ENCODE results near the gene CDC23. TPM values are rescaled to one million over a fixed set of nuclear protein-coding genes. Genes with fewer than 3 reads are reported as not detected.

CDC23 gene
- total and polyA plus RNA-seq, 2 of the 8 experiments (the other 6 are each of a cell fraction or from before 2014, with no cell fraction given) = 32.6 to 45.7 TPM

DNA sequence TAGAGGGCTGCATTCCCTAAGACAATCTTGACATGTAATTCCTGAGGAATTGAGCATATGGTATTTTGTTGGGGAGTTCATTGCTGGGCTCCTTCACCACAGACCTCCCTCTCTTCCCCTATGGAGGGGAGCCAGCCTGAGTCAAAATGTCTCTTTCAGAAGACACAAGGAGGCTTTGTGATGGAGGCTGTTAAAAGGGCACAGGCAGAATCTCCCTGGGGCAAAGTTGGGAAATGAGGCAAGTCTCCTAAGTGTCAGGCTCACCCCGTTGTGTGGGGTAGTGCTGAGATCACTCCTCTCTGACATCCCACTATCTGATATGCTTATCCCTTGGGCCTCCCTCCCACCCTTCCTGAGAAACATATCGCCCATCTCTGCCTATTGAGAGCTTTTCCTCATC is 30.7 kb upstream of the CDC23 start:
- CTCF ChIA-PET (ENCODE audit: partially characterized antibody) = interaction anchor here (0.7 to 2.9 kb wide), 7 partner anchors 14 to 108 kb away, joined by 3 to 9 read pairs (median 4); partner anchors contain the start of gene KDM3B

More for the DNA sequence above, 30.7 kb upstream of the CDC23 start:
- Histone ChIP-seq H3K79me2 (ENCODE audit: control insufficient read depth in 1 of 2, insufficient read depth in 2 of 2, low read length in 2 of 2) (no peaks in the 10 kb centered on the region), H3K79me1 (ENCODE audit: low read depth, low read length) (no peaks in the 10 kb centered on the region), H2AFZ (ENCODE audit: low read length) (no peak overlapping the region), H2BK15ac (ENCODE audit: low read length) (no peak overlapping the region), H3K9ac (replicated peaks in 1 of 4; ENCODE audit: extremely low read depth in 1 of 4, low read depth in 3 of 4, low read length in 3 of 4) (no peak overlapping the region), H2BK12ac (ENCODE audit: low read depth, low read length) (no peak overlapping the region), H3K4me2 (ENCODE audit: insufficient read depth in 1 of 2, low read depth in 2 of 2, low read length in 2 of 2) (no peak overlapping the region), H3K18ac (ENCODE audit: extremely low read depth, low read length) (no peak overlapping the region), H3K23me2 (ENCODE audit: low read depth, low read length) (peaks cover 5% of the 10 kb centered on the region), H4K5ac (ENCODE audit: insufficient read length, low read depth, low read length) (no peak overlapping the region), H3K4ac (replicated peaks; ENCODE audit: insufficient read length, low read depth, low read length) (no peak overlapping the region), H3K4me3 (ENCODE audit: extremely low read depth in 1 of 4, insufficient read depth in 2 of 4, low read depth in 3 of 4, low read length in 4 of 4) (no peak overlapping the region), H4K91ac (replicated peaks; ENCODE audit: insufficient read length, low read length) (no peak overlapping the region), H3K23ac (ENCODE audit: insufficient read length) (no peak overlapping the region), H2BK5ac (ENCODE audit: low read depth, low read length) (no peak overlapping the region), H3K27me3 (replicated peaks in 1 of 4; ENCODE audit: control insufficient read depth in 3 of 4, extremely low read depth in 1 of 4, insufficient read depth in 3 of 4, low read length in 3 of 4) (peaks cover 9 to 26% (median 23%) of the 10 kb centered on the region in 4 experiments), H3K56ac (replicated peaks; ENCODE audit: insufficient read length, low read depth, low read length) (no peak overlapping the region), H3K4me1 (replicated peaks in 1 of 4; ENCODE audit: control insufficient read depth in 3 of 4, insufficient read depth in 4 of 4, low read length in 3 of 4) (peaks cover 0 to 6% (median 4%) of the 10 kb centered on the region in 4 experiments; a peak in 5 of 7 replicates), H2BK120ac (replicated peaks; ENCODE audit: low read depth, low read length) (no peak overlapping the region), H2BK20ac (ENCODE audit: low read length) (no peak overlapping the region), H4K8ac (ENCODE audit: extremely low read depth, insufficient read depth, low read length) (no peak overlapping the region), H3K36me3 (ENCODE audit: control insufficient read depth in 2 of 4, insufficient read depth in 4 of 4, low read length in 3 of 4) (no peaks in the 10 kb centered on the region), H3K9me3 (ENCODE audit: insufficient read depth in 2 of 2, low read depth in 1 of 2, low read length in 1 of 2) (no peaks in the 10 kb centered on the region), H2AK5ac (ENCODE audit: low read depth, low read length) (no peak overlapping the region), H4K20me1 (replicated peaks in 1 of 2; ENCODE audit: control insufficient read depth in 1 of 2, insufficient read depth in 2 of 2, low read length in 2 of 2) (no peaks in the 10 kb centered on the region), H3K27ac (ENCODE audit: low read depth, low read length) (no peak overlapping the region), H3K14ac (ENCODE audit: insufficient read length) (no peak overlapping the region)
- no peak for FAIRE-seq
- TF ChIP-seq ASH2L (IDR thresholded peaks at IDR 0.05; ENCODE audit: low read length) = no peak
- TF ChIP-seq CBX8 (IDR thresholded peaks at IDR 0.05; ENCODE audit: borderline replicate concordance, low read depth, low read length) = no peak
- no peak for TF ChIP-seq POU5F1 (IDR thresholded peaks at IDR 0.05; ENCODE audit: low read depth, low read length)
- TF ChIP-seq HDAC6 (IDR thresholded peaks at IDR 0.05; ENCODE audit: low read depth, low read length) = no peak
- TF ChIP-seq BACH1 (IDR thresholded peaks at IDR 0.05; ENCODE audit: low read length) = no peak
- TF ChIP-seq RFX5 (IDR thresholded peaks at IDR 0.05; ENCODE audit: borderline replicate concordance, low read depth, low read length) = no peak
- no peak for TF ChIP-seq FOSL1 (IDR thresholded peaks at IDR 0.05; ENCODE audit: insufficient read depth, low read depth, low read length)
- no peak for TF ChIP-seq SIX5 (IDR thresholded peaks at IDR 0.05; ENCODE audit: low read depth, low read length)
- TF ChIP-seq CTBP2 (IDR thresholded peaks at IDR 0.05; ENCODE audit: borderline replicate concordance, insufficient read depth, insufficient read length, low read length) = no peak
- TF ChIP-seq SIRT6 (IDR thresholded peaks at IDR 0.05; ENCODE audit: low read length) = no peak
- TF ChIP-seq POLR2A (IDR thresholded peaks at IDR 0.05; ENCODE audit: control extremely low read depth in 1 of 2, low read depth in 2 of 2, low read length in 2 of 2) = no peak
- no peak for TF ChIP-seq BCL11A (IDR thresholded peaks at IDR 0.05; ENCODE audit: low read depth in 2 of 2, low read length in 2 of 2)
- no peak for TF ChIP-seq HDAC2 (IDR thresholded peaks at IDR 0.05; ENCODE audit: borderline replicate concordance in 1 of 2, low read depth in 2 of 2, low read length in 2 of 2)
- TF ChIP-seq ZNF274 (IDR thresholded peaks at IDR 0.05; ENCODE audit: borderline replicate concordance, extremely low read depth, low read length) = no peak
- TF ChIP-seq TCF12 (IDR thresholded peaks at IDR 0.05; ENCODE audit: low read depth, low read length) = no peak
- no peak for TF ChIP-seq CEBPB (IDR thresholded peaks at IDR 0.05; ENCODE audit: low read depth, low read length)
- POLR2A ChIA-PET (ENCODE audit: partially characterized antibody) = interaction anchor here (0.6 to 1.3 kb wide), 2 partner anchors 31 to 73 kb away, joined by 3 to 6 read pairs; partner anchors contain the start of gene CDC23
- DNase-seq (ENCODE audit: low read depth in 1 of 2, low spot score in 2 of 2) = no peak
- WGBS, 2 experiments (ENCODE audit: extremely low coverage in 1 of 2, insufficient coverage in 1 of 2, insufficient read length in 1 of 2, insufficient replicate concordance in 2 of 2, low coverage in 1 of 2, low lambda C conversion rate in 2 of 2, missing lambda C conversion rate in 1 of 2) = 79% methylated on average over 2 of the region's 2 CpGs; no CpG with 5 or more reads in 1 of the 2 experiments
